HepG2 (cell line): ENCODE results near the gene SNUPN.

Experiments
- ARNT ChIP-seq: fragments of 450-650 bp; IDR thresholded peaks from 2 replicates; pipeline ENCODE4 v1.6.1; 2017
- ETV6 ChIP-seq: sonication (generic); formaldehyde crosslinking; conservative IDR thresholded peaks from 2 replicates; pipeline ENCODE4 v1.4.0; 2020; ENCODE audit warnings: missing genetic modification reagents
- FOXA1 ChIP-seq, 2 experiments: fragments of 450-650 bp in 1 of 2; sonication (generic) in 1 of 2; formaldehyde crosslinking in 1 of 2; IDR thresholded peaks; 2 replicates each; pipeline versions ENCODE4 v1.4.0 to v1.6.1; 2016 to 2020; ENCODE audit warnings: missing genetic modification reagents in 1 of 2
- JUN ChIP-seq: sonication (generic); formaldehyde crosslinking; IDR thresholded peaks from 2 replicates; pipeline ENCODE4 v1.4.0; 2020; ENCODE audit warnings: mild to moderate bottlenecking, missing genetic modification reagents
- NR2F1 ChIP-seq, 2 experiments: fragments of 450-650 bp in 1 of 2; formaldehyde crosslinking in 1 of 2; IDR thresholded peaks; 2 replicates each; pipeline versions ENCODE4 v1.5.0 to v1.6.1; 2016 to 2020; ENCODE audit warnings: mild to moderate bottlenecking in 1 of 2, missing compliant biosample characterization in 1 of 2, missing genetic modification reagents in 1 of 2, moderate library complexity in 1 of 2
- POLR2AphosphoS5 ChIP-seq: IDR thresholded peaks from 2 replicates; pipeline ENCODE4 v1.6.1; 2012; ENCODE audit warnings: low read depth, low read length
- ZKSCAN1 ChIP-seq: fragments of 150-350 bp; IDR thresholded peaks from 2 replicates; pipeline ENCODE4 v1.6.1; 2014; ENCODE audit warnings: low read length
- ZNF335 ChIP-seq: sonication (generic); formaldehyde crosslinking; IDR thresholded peaks from 2 replicates; pipeline ENCODE4 v1.4.0; 2020; ENCODE audit warnings: missing genetic modification reagents
- TF ChIP-seq, protein P1 (sequence below): sonication (generic); formaldehyde crosslinking; IDR thresholded peaks from 2 replicates; pipeline ENCODE4 v1.8.0; 2022; ENCODE audit warnings: low read depth, missing genetic modification reagents
- TF ChIP-seq, protein P2 (sequence below): sonication (generic); formaldehyde crosslinking; conservative IDR thresholded peaks from 2 replicates; pipeline ENCODE4 v1.4.0; 2020; ENCODE audit warnings: missing genetic modification reagents
- TF ChIP-seq, protein P3 (sequence below): sonication (generic); formaldehyde crosslinking; IDR thresholded peaks from 2 replicates; pipeline ENCODE4 v1.9.0; 2021; ENCODE audit warnings: missing genetic modification reagents, mild to moderate bottlenecking, borderline replicate concordance
- TF ChIP-seq, protein P4 (sequence below), 2 experiments: fragments of 450-650 bp in 1 of 2; sonication (generic) in 1 of 2; formaldehyde crosslinking in 1 of 2; IDR thresholded peaks; 2 replicates each; pipeline versions ENCODE4 v1.6.1 to v1.8.0; 2016 to 2022; ENCODE audit warnings: antibody characterized with exemption in 1 of 2, mild to moderate bottlenecking in 1 of 2, missing genetic modification reagents in 1 of 2
- TF ChIP-seq, protein P5 (sequence below): sonication (generic); formaldehyde crosslinking; IDR thresholded peaks from 2 replicates; pipeline ENCODE4 v1.5.0; 2020; ENCODE audit warnings: mild to moderate bottlenecking, missing genetic modification reagents, moderate library complexity
- TF ChIP-seq, protein P6 (sequence below): sonication (generic); formaldehyde crosslinking; IDR thresholded peaks from 2 replicates; pipeline ENCODE4 v1.4.0; 2020; ENCODE audit warnings: missing genetic modification reagents

DNA sequence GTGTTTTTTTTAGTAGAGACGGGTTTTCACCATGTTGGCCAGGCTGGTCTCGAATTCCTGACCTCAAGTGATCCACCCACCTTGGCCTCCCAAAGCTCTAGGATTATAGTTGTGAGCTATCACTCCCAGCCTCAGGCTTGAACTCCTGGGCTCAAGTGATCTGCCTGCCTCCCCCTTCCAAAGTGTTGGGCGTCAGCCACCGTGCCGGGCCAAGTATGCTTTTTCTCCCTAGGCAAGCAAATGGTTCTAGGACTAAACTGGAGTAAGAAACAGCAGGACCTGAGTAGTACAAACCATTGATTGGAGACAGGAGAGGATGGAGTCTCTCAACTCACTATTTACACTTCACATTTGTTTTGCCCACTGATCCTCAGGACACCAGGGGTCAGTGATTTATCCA is 41.8 kb downstream of the SNUPN start:
- TF ChIP-seq, protein P1, sequence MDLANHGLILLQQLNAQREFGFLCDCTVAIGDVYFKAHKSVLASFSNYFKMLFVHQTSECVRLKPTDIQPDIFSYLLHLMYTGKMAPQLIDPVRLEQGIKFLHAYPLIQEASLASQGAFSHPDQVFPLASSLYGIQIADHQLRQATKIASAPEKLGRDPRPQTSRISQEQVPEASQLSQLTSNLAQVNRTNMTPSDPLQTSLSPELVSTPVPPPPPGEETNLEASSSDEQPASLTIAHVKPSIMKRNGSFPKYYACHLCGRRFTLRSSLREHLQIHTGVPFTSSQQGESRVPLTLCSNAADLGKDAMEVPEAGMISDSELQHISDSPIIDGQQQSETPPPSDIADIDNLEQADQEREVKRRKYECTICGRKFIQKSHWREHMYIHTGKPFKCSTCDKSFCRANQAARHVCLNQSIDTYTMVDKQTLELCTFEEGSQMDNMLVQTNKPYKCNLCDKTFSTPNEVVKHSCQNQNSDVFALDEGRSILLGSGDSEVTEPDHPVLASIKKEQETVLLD = no peak
- TF ChIP-seq JUN (no peak), FOXA1 (IDR thresholded peaks at IDR 0.05) (no peak), FOXA1 (CRISPR knock-in tag; IDR thresholded peaks at IDR 0.05) (no peak), NR2F1 (CRISPR knock-in tag; IDR thresholded peaks at IDR 0.05) (no peak), POLR2AphosphoS5 (no peak), ZNF335 (no peak), ZKSCAN1 (no peak), ARNT (no peak), ETV6 (CRISPR knock-in tag) (no peak)
- TF ChIP-seq, protein P2, sequence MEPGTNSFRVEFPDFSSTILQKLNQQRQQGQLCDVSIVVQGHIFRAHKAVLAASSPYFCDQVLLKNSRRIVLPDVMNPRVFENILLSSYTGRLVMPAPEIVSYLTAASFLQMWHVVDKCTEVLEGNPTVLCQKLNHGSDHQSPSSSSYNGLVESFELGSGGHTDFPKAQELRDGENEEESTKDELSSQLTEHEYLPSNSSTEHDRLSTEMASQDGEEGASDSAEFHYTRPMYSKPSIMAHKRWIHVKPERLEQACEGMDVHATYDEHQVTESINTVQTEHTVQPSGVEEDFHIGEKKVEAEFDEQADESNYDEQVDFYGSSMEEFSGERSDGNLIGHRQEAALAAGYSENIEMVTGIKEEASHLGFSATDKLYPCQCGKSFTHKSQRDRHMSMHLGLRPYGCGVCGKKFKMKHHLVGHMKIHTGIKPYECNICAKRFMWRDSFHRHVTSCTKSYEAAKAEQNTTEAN (CRISPR knock-in tag) = no peak
- TF ChIP-seq, protein P3, sequence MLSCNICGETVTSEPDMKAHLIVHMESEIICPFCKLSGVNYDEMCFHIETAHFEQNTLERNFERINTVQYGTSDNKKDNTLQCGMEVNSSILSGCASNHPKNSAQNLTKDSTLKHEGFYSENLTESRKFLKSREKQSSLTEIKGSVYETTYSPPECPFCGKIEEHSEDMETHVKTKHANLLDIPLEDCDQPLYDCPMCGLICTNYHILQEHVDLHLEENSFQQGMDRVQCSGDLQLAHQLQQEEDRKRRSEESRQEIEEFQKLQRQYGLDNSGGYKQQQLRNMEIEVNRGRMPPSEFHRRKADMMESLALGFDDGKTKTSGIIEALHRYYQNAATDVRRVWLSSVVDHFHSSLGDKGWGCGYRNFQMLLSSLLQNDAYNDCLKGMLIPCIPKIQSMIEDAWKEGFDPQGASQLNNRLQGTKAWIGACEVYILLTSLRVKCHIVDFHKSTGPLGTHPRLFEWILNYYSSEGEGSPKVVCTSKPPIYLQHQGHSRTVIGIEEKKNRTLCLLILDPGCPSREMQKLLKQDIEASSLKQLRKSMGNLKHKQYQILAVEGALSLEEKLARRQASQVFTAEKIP = no peak
- TF ChIP-seq, protein P4, sequence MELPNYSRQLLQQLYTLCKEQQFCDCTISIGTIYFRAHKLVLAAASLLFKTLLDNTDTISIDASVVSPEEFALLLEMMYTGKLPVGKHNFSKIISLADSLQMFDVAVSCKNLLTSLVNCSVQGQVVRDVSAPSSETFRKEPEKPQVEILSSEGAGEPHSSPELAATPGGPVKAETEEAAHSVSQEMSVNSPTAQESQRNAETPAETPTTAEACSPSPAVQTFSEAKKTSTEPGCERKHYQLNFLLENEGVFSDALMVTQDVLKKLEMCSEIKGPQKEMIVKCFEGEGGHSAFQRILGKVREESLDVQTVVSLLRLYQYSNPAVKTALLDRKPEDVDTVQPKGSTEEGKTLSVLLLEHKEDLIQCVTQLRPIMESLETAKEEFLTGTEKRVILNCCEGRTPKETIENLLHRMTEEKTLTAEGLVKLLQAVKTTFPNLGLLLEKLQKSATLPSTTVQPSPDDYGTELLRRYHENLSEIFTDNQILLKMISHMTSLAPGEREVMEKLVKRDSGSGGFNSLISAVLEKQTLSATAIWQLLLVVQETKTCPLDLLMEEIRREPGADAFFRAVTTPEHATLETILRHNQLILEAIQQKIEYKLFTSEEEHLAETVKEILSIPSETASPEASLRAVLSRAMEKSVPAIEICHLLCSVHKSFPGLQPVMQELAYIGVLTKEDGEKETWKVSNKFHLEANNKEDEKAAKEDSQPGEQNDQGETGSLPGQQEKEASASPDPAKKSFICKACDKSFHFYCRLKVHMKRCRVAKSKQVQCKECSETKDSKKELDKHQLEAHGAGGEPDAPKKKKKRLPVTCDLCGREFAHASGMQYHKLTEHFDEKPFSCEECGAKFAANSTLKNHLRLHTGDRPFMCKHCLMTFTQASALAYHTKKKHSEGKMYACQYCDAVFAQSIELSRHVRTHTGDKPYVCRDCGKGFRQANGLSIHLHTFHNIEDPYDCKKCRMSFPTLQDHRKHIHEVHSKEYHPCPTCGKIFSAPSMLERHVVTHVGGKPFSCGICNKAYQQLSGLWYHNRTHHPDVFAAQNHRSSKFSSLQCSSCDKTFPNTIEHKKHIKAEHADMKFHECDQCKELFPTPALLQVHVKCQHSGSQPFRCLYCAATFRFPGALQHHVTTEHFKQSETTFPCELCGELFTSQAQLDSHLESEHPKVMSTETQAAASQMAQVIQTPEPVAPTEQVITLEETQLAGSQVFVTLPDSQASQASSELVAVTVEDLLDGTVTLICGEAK (IDR thresholded peaks at IDR 0.05) = no peak
- TF ChIP-seq, protein P4 (CRISPR knock-in tag; IDR thresholded peaks at IDR 0.05) = no peak
- TF ChIP-seq, protein P5, sequence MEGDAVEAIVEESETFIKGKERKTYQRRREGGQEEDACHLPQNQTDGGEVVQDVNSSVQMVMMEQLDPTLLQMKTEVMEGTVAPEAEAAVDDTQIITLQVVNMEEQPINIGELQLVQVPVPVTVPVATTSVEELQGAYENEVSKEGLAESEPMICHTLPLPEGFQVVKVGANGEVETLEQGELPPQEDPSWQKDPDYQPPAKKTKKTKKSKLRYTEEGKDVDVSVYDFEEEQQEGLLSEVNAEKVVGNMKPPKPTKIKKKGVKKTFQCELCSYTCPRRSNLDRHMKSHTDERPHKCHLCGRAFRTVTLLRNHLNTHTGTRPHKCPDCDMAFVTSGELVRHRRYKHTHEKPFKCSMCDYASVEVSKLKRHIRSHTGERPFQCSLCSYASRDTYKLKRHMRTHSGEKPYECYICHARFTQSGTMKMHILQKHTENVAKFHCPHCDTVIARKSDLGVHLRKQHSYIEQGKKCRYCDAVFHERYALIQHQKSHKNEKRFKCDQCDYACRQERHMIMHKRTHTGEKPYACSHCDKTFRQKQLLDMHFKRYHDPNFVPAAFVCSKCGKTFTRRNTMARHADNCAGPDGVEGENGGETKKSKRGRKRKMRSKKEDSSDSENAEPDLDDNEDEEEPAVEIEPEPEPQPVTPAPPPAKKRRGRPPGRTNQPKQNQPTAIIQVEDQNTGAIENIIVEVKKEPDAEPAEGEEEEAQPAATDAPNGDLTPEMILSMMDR (CRISPR knock-in tag) = no peak
- TF ChIP-seq, protein P6, sequence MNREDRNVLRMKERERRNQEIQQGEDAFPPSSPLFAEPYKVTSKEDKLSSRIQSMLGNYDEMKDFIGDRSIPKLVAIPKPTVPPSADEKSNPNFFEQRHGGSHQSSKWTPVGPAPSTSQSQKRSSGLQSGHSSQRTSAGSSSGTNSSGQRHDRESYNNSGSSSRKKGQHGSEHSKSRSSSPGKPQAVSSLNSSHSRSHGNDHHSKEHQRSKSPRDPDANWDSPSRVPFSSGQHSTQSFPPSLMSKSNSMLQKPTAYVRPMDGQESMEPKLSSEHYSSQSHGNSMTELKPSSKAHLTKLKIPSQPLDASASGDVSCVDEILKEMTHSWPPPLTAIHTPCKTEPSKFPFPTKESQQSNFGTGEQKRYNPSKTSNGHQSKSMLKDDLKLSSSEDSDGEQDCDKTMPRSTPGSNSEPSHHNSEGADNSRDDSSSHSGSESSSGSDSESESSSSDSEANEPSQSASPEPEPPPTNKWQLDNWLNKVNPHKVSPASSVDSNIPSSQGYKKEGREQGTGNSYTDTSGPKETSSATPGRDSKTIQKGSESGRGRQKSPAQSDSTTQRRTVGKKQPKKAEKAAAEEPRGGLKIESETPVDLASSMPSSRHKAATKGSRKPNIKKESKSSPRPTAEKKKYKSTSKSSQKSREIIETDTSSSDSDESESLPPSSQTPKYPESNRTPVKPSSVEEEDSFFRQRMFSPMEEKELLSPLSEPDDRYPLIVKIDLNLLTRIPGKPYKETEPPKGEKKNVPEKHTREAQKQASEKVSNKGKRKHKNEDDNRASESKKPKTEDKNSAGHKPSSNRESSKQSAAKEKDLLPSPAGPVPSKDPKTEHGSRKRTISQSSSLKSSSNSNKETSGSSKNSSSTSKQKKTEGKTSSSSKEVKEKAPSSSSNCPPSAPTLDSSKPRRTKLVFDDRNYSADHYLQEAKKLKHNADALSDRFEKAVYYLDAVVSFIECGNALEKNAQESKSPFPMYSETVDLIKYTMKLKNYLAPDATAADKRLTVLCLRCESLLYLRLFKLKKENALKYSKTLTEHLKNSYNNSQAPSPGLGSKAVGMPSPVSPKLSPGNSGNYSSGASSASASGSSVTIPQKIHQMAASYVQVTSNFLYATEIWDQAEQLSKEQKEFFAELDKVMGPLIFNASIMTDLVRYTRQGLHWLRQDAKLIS = no peak
